ENCODE results near the gene EGF.

The EGF gene

DNA sequence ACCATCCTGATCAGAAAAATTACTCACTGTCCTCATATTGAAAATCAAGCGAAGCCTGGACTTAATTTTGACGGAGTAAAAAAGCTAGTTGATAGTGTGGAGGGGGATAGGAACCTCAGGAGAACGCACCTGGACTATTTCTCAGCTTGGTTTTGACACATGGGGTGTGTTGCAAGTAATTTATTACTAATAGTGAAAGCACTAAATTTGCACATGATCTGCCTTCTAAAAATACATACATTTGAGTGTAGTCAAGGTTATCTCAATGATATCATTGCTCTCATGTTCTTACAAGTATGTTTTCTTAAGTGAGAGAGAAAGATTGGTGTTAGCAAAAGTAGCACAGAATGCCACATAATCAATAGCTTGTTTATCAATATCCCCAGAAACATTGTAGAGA lies 35.3 kb upstream of the EGF start:
- Histone ChIP-seq H3K4me1 (ENCODE audit: control insufficient read depth, insufficient read depth, low read length) (no peaks in the 10 kb centered on the region), H3K4me3 (ENCODE audit: insufficient read depth, low read depth, low read length) (no peak overlapping the region), H3K27ac (ENCODE audit: insufficient read depth, low read depth, low read length, poor library complexity, severe bottlenecking) (no peak overlapping the region), H3K36me3 (ENCODE audit: control insufficient read depth, insufficient read depth, low read length) (no peaks in the 10 kb centered on the region), H3K27me3 (ENCODE audit: control insufficient read depth, insufficient read depth, low read length, poor library complexity, severe bottlenecking) (no peaks in the 10 kb centered on the region), H3K9me3 (ENCODE audit: control insufficient read depth, low read length) (no peaks in the 10 kb centered on the region)
- WGBS, 2 experiments, result 94 to 100% methylated on average over 3 of the region's 3 CpGs

DNA sequence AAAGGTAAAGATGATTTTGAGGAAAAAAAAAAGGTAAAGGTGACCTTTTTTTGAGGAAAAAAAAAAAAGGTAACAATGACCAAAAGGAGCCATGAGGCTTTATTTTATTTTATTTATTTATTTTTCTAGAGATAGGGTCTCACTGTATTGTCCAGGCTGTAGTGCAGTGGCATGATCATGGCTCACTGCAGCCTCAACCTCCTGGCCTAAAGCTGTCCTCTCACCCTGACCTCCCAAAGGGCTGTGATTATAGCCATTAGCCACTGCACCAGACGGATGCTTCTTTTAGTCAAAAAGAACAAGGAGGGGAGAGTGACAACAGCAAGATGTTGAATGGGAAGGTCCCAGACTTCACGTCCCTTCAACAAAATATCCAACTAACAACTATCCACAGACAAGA lies 34.3 kb upstream of the EGF start:
- no peaks in the 10 kb centered on the region for H3K9me3 ChIP-seq (ENCODE audit: control insufficient read depth, low read length)
- WGBS, 2 experiments, result 91 to 96% methylated on average over 2 of the region's 2 CpGs

DNA sequence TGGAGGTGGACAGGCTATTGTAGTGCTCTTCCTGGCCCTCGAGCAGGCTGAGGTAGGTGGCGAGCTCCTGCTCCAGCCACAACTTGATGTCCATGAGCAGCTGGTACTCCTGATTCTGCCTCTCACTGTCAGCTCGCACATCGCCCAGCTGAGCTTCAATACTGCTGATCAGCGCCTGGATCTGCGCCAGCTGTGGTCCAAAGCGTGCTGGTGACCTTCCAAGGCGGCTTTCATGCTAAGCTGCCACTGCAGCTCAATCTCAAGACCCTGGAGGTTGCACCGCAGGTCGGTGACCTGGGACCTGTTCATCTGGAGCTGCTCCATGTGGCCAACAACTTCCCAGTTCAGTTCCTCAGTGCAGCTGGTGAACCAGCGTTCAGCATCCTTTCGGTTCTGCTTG lies 33.6 kb upstream of the EGF start:
- H3K4me3 ChIP-seq (ENCODE audit: insufficient read depth, low read depth, low read length), result no peak overlapping the region
- WGBS, 2 experiments, result 86 to 87% methylated on average over 12 of the region's 12 CpGs
- H3K4me1 ChIP-seq (ENCODE audit: control insufficient read depth, insufficient read depth, low read length), result no peaks in the 10 kb centered on the region
- H3K9me3 ChIP-seq (ENCODE audit: control insufficient read depth, low read length), result no peaks in the 10 kb centered on the region
- H3K27ac ChIP-seq (ENCODE audit: insufficient read depth, low read depth, low read length, poor library complexity, severe bottlenecking), result no peak overlapping the region
- no peaks in the 10 kb centered on the region for H3K27me3 ChIP-seq (ENCODE audit: control insufficient read depth, insufficient read depth, low read length, poor library complexity, severe bottlenecking)
- H3K36me3 ChIP-seq (ENCODE audit: control insufficient read depth, insufficient read depth, low read length), result no peaks in the 10 kb centered on the region

More for the DNA sequence above, 34.3 kb upstream of the EGF start:
- H3K4me3 ChIP-seq (ENCODE audit: insufficient read depth, low read depth, low read length), result no peak overlapping the region
- H3K4me1 ChIP-seq (ENCODE audit: control insufficient read depth, insufficient read depth, low read length), result no peaks in the 10 kb centered on the region
- no peak overlapping the region for H3K27ac ChIP-seq (ENCODE audit: insufficient read depth, low read depth, low read length, poor library complexity, severe bottlenecking)
- H3K27me3 ChIP-seq (ENCODE audit: control insufficient read depth, insufficient read depth, low read length, poor library complexity, severe bottlenecking), result no peaks in the 10 kb centered on the region
- no peaks in the 10 kb centered on the region for H3K36me3 ChIP-seq (ENCODE audit: control insufficient read depth, insufficient read depth, low read length)

DNA sequence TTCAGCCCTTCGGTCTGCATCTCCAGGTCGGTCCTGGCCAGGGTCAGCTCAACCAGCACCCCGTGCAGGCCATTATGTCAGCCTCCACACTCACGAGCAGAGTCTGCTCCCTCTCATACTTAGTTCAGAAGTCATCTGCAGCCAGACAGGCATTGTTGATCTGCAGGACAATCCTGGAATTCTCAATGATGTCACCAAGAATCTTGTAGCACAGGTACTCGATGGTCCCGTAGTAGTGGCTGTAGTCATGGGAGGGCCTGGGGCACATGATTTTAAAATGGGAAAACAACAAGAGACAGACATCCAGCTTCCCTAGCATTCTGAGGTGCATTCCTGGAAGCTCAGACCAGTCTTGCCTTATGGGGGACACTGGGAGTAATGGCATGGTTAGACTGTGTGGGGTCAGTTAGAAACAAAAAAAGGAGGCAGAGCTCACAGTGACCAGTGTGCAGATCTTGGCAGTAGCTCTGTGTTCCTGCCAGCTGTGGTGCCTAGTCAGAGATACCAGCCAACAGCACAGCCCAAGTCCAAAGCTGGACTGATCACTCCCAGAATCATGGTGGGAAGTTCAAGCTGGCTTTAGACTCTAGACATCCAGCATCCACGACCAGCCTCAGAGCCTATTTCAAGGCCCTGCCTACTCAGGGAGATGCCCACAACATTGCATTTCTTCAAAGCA lies 32.9 kb upstream of the EGF start:
- Histone ChIP-seq H3K36me3 (ENCODE audit: control insufficient read depth, insufficient read depth, low read length) (no peaks in the 10 kb centered on the region), H3K4me3 (ENCODE audit: insufficient read depth, low read depth, low read length) (no peak overlapping the region), H3K4me1 (ENCODE audit: control insufficient read depth, insufficient read depth, low read length) (no peaks in the 10 kb centered on the region), H3K27me3 (ENCODE audit: control insufficient read depth, insufficient read depth, low read length, poor library complexity, severe bottlenecking) (no peaks in the 10 kb centered on the region), H3K27ac (ENCODE audit: insufficient read depth, low read depth, low read length, poor library complexity, severe bottlenecking) (no peak overlapping the region), H3K9me3 (ENCODE audit: control insufficient read depth, low read length) (no peaks in the 10 kb centered on the region)
- WGBS, 2 experiments, result 93 to 95% methylated on average over 7 of the region's 7 CpGs

DNA sequence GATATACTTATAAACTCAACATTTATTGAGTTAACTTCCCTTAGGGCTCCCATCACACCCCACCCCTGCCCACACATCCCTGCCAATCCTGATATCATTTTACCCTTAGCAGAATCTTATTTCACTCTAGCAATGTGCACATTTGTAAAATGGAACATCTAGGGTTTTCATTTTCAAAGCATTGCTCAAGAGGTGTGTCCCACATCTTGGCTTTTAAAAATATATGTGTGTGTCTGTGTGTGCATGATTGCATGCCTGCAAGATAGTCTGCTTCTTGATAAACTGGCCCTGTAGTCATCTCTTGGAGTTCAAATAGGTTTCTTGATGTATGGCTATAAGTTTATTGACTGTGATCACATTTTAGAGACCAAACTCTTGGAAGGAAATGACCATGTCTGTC lies 26.4 kb upstream of the EGF start:
- Histone ChIP-seq H3K4me1 (ENCODE audit: control insufficient read depth, insufficient read depth, low read length) (no peaks in the 10 kb centered on the region), H3K27ac (ENCODE audit: insufficient read depth, low read depth, low read length, poor library complexity, severe bottlenecking) (no peak overlapping the region), H3K36me3 (ENCODE audit: control insufficient read depth, insufficient read depth, low read length) (no peaks in the 10 kb centered on the region), H3K27me3 (ENCODE audit: control insufficient read depth, insufficient read depth, low read length, poor library complexity, severe bottlenecking) (no peaks in the 10 kb centered on the region), H3K4me3 (ENCODE audit: insufficient read depth, low read depth, low read length) (no peak overlapping the region), H3K9me3 (ENCODE audit: control insufficient read depth, low read length) (no peaks in the 10 kb centered on the region)

DNA sequence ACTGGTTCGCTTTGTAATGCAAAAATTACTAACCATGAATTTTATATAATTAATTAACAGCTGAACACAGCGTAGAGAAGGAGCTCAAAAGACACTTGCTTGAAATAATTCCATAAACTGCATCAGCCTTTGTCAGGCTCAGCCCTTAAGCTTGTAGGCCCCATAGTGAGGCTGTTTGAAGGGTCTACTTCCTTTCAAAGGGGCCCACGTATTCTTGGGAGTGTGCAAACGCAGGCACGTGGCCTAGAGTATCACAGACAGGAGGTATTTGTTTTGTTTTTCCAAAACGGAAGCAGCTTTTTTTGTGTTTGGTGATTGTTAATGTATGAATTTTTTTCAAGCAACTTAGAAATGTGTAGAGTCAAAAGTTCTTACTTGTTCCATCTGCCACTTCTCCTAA lies 25.6 kb upstream of the EGF start:
- Histone ChIP-seq H3K4me1 (ENCODE audit: control insufficient read depth, insufficient read depth, low read length) (no peaks in the 10 kb centered on the region), H3K4me3 (ENCODE audit: insufficient read depth, low read depth, low read length) (no peak overlapping the region), H3K9me3 (ENCODE audit: control insufficient read depth, low read length) (no peaks in the 10 kb centered on the region), H3K27me3 (ENCODE audit: control insufficient read depth, insufficient read depth, low read length, poor library complexity, severe bottlenecking) (no peaks in the 10 kb centered on the region), H3K36me3 (ENCODE audit: control insufficient read depth, insufficient read depth, low read length) (no peaks in the 10 kb centered on the region), H3K27ac (ENCODE audit: insufficient read depth, low read depth, low read length, poor library complexity, severe bottlenecking) (no peak overlapping the region)
- 85 to 92% methylated on average over 5 of the region's 6 CpGs for WGBS, 2 experiments

DNA sequence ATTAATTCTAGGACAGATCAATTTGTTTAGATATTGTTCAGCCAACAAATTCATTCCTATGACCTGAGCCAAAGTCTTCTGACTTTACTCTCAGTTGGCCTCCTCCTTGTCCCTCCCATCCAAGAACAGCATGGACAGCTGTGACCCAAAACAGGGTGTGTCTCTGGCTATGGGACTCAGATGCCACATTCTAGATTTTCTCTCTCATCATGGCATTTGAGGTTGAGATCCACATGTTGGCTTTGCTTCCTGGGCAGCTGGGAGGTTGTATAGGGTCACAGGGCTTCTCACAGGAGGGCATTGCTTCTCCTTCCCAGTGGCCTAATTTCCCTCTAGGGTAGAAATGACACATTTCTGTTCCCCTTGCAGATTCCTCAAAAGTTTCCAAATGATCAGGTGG lies 22.6 kb upstream of the EGF start:
- H3K9me3 ChIP-seq (ENCODE audit: control insufficient read depth, low read length), result no peaks in the 10 kb centered on the region
- no peaks in the 10 kb centered on the region for H3K27me3 ChIP-seq (ENCODE audit: control insufficient read depth, insufficient read depth, low read length, poor library complexity, severe bottlenecking)
- H3K36me3 ChIP-seq (ENCODE audit: control insufficient read depth, insufficient read depth, low read length), result no peaks in the 10 kb centered on the region
- H3K4me3 ChIP-seq (ENCODE audit: insufficient read depth, low read depth, low read length), result no peak overlapping the region
- no peak overlapping the region for H3K27ac ChIP-seq (ENCODE audit: insufficient read depth, low read depth, low read length, poor library complexity, severe bottlenecking)
- no peaks in the 10 kb centered on the region for H3K4me1 ChIP-seq (ENCODE audit: control insufficient read depth, insufficient read depth, low read length)

DNA sequence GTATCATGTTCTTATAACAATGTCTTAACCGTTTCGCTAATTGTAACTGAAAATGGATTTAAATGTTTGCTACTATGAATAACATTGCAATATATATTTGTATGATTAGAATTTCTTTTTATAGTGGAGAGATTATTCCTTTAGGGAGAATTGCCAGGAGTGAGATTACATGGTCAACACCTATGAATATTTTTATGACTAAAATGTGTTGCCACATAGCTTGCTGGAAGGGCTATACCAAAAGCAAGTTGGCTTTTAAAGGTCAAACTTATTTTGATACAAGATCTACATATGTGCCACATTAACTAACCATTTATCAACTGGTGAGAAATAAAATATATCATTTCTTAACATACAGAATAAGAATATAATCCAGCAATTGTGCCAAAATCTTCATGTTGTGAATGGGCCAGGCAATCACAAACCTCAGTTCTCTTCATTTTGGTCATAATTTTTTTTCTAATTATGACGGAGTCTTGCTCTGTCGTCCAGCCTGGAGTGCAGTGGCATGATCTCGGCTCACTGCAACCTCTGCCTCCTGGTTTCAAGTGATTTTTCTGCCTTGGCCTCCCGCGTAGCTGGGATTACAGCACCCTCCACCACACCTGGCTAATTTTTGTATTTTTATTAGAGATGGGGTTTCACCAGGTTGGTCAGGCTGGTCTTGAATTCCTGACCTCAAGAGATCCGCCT lies 10.0 kb upstream of the EGF start:
- Histone ChIP-seq H3K27ac (ENCODE audit: insufficient read depth, low read depth, low read length, poor library complexity, severe bottlenecking) (no peak overlapping the region), H3K36me3 (ENCODE audit: control insufficient read depth, insufficient read depth, low read length) (no peaks in the 10 kb centered on the region)
- 90 to 93% methylated on average over 6 of the region's 8 CpGs for WGBS, 2 experiments

DNA sequence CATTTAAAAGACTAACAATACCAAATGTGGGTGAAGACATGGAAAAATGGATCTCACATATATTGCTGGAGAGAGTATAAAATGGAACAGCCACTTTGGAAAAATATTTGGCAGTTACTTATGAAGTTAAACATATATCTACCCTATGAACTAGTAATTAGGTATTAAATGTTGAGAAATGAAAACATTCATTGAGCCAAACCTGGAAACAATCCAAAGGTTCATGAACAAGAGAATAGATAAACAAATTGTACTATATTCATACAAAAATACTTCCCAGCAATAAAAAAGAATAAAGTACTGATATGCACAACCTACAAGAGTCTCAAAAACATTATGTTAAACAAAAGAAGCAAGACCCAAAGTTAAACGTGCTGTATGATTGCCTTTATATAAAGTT lies 4.0 kb upstream of the EGF start:
- Histone ChIP-seq H3K4me3 (ENCODE audit: insufficient read depth, low read depth, low read length) (no peak overlapping the region), H3K4me1 (ENCODE audit: control insufficient read depth, insufficient read depth, low read length) (peaks cover 20% of the 10 kb centered on the region), H3K9me3 (ENCODE audit: control insufficient read depth, low read length) (no peaks in the 10 kb centered on the region), H3K36me3 (ENCODE audit: control insufficient read depth, insufficient read depth, low read length) (no peaks in the 10 kb centered on the region), H3K27me3 (ENCODE audit: control insufficient read depth, insufficient read depth, low read length, poor library complexity, severe bottlenecking) (no peaks in the 10 kb centered on the region), H3K27ac (ENCODE audit: insufficient read depth, low read depth, low read length, poor library complexity, severe bottlenecking) (no peak overlapping the region)
- WGBS, 2 experiments, result 80 to 100% methylated on average over 1 of the region's 1 CpG

More for the DNA sequence above, 10.0 kb upstream of the EGF start:
- Histone ChIP-seq H3K4me3 (ENCODE audit: insufficient read depth, low read depth, low read length) (no peak overlapping the region), H3K27me3 (ENCODE audit: control insufficient read depth, insufficient read depth, low read length, poor library complexity, severe bottlenecking) (no peaks in the 10 kb centered on the region), H3K9me3 (ENCODE audit: control insufficient read depth, low read length) (no peaks in the 10 kb centered on the region), H3K4me1 (ENCODE audit: control insufficient read depth, insufficient read depth, low read length) (no peaks in the 10 kb centered on the region)

DNA sequence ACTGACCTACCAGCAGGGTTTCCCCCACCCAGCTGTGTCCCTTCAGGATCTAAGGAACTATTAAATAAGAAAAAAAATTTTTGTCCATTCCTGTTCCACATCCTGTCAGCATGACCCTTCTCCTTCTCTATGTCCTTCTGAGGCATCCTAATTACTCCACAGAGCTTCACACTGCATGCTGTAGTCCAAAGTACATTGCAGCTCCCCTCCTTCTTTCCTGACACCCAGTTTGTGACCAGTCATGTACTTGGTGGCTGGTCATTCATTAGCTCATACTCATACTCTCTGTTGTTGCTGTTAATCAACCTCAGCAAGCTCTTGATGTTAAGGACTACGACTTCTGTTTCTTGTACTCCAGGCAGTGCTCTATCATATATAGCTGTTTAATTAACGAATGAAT lies 2.4 kb upstream of the EGF start:
- H3K4me1 ChIP-seq (ENCODE audit: control insufficient read depth, insufficient read depth, low read length), result peaks cover 23% of the 10 kb centered on the region
- H3K27me3 ChIP-seq (ENCODE audit: control insufficient read depth, insufficient read depth, low read length, poor library complexity, severe bottlenecking), result no peaks in the 10 kb centered on the region
- no peaks in the 10 kb centered on the region for H3K9me3 ChIP-seq (ENCODE audit: control insufficient read depth, low read length)
- no peak overlapping the region for H3K4me3 ChIP-seq (ENCODE audit: insufficient read depth, low read depth, low read length)
- H3K27ac ChIP-seq (ENCODE audit: insufficient read depth, low read depth, low read length, poor library complexity, severe bottlenecking), result no peak overlapping the region
- 80% methylated on average over 2 of the region's 2 CpGs; no CpG with 5 or more reads in 1 of the 2 experiments for WGBS, 2 experiments
- no peaks in the 10 kb centered on the region for H3K36me3 ChIP-seq (ENCODE audit: control insufficient read depth, insufficient read depth, low read length)

All from ectodermal cell (in vitro differentiated cells).